ENCODE results near the gene CHN1. TPM values are rescaled to one million over a fixed set of nuclear protein-coding genes. Genes with fewer than 3 reads are reported as not detected.

Gene CHN1
- total RNA-seq, 1 experiment from 2014 or later: 0.37 TPM

GRCh38 chr2:174981331-174981730, 23.9 kb downstream of the CHN1 start:
- Histone ChIP-seq H3K36me3 (ENCODE audit: insufficient read depth, low read length) (no peaks in the 10 kb centered on the region), H3K27ac (ENCODE audit: low read length) (no peak overlapping the region), H3K79me2 (ENCODE audit: low read length) (no peaks in the 10 kb centered on the region), H3K9me2 (replicated peaks; ENCODE audit: insufficient read depth, low read length) (no peaks in the 10 kb centered on the region), H3K9me3 (ENCODE audit: low read length) (no peaks in the 10 kb centered on the region), H3K27me3 (ENCODE audit: low read length) (no peaks in the 10 kb centered on the region), H3K4me2 (ENCODE audit: low read depth, low read length, poor library complexity, severe bottlenecking) (no peak overlapping the region), H3K4me3 (ENCODE audit: low read length) (no peak overlapping the region), H4K20me1 (ENCODE audit: insufficient read depth, low read depth, low read length) (no peaks in the 10 kb centered on the region), H3K9ac (ENCODE audit: low read length) (no peak overlapping the region), H2AFZ (ENCODE audit: low read length) (no peak overlapping the region), H3K4me1 (ENCODE audit: low read length) (no peaks in the 10 kb centered on the region)
- DNase-seq: no peak

GRCh38 chr2:174979996-174980395, 25.2 kb downstream of the CHN1 start:
- no peaks in the 10 kb centered on the region for H3K27me3 ChIP-seq (ENCODE audit: low read length)
- H3K9me3 ChIP-seq (ENCODE audit: low read length): no peaks in the 10 kb centered on the region
- H3K36me3 ChIP-seq (ENCODE audit: insufficient read depth, low read length): no peaks in the 10 kb centered on the region
- H3K4me1 ChIP-seq (ENCODE audit: low read length): no peaks in the 10 kb centered on the region
- no peak overlapping the region for H3K4me2 ChIP-seq (ENCODE audit: low read depth, low read length, poor library complexity, severe bottlenecking)
- no peak overlapping the region for H3K4me3 ChIP-seq (ENCODE audit: low read length)
- H3K79me2 ChIP-seq (ENCODE audit: low read length): no peaks in the 10 kb centered on the region
- DNase-seq: no peak
- no peak overlapping the region for H2AFZ ChIP-seq (ENCODE audit: low read length)
- no peak overlapping the region for H3K27ac ChIP-seq (ENCODE audit: low read length)
- H3K9me2 ChIP-seq (replicated peaks; ENCODE audit: insufficient read depth, low read length): no peaks in the 10 kb centered on the region
- H3K9ac ChIP-seq (ENCODE audit: low read length): no peak overlapping the region
- H4K20me1 ChIP-seq (ENCODE audit: insufficient read depth, low read depth, low read length): no peaks in the 10 kb centered on the region

DNA sequence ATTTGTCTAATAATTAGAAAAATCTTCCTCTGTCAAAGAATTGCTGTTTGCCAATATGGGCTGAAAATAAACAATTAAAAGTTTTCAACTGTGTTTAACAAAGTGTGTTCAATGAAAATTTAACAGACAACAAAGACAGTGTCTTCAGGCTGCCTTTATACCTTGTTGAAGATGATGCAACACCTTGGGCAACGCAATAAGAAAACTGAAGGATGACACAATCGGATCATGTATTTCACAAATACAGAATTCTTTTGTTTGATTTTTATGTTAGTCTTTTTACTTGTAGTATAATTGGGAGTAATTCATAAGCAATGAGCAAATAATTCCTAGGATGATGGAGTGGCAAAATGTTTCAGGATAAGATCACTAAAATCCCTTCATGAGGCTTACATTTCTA, 27.8 kb downstream of the CHN1 start:
- no peak overlapping the region for H3K4me2 ChIP-seq (ENCODE audit: low read depth, low read length, poor library complexity, severe bottlenecking)
- H4K20me1 ChIP-seq (ENCODE audit: insufficient read depth, low read depth, low read length): no peaks in the 10 kb centered on the region
- no peak overlapping the region for H2AFZ ChIP-seq (ENCODE audit: low read length)
- H3K36me3 ChIP-seq (ENCODE audit: insufficient read depth, low read length): no peaks in the 10 kb centered on the region
- H3K79me2 ChIP-seq (ENCODE audit: low read length): no peaks in the 10 kb centered on the region
- no peak overlapping the region for H3K9ac ChIP-seq (ENCODE audit: low read length)
- no peak overlapping the region for H3K27ac ChIP-seq (ENCODE audit: low read length)
- H3K4me1 ChIP-seq (ENCODE audit: low read length): peaks cover 5% of the 10 kb centered on the region
- no peaks in the 10 kb centered on the region for H3K9me3 ChIP-seq (ENCODE audit: low read length)
- no peak for DNase-seq
- H3K27me3 ChIP-seq (ENCODE audit: low read length): no peaks in the 10 kb centered on the region
- H3K9me2 ChIP-seq (replicated peaks; ENCODE audit: insufficient read depth, low read length): no peaks in the 10 kb centered on the region
- no peak overlapping the region for H3K4me3 ChIP-seq (ENCODE audit: low read length)

- no peak overlapping the region for H3K27ac ChIP-seq (ENCODE audit: low read length)
Measured at GRCh38 chr2:174974131-174974530, 31.1 kb downstream of the CHN1 start.

DNA sequence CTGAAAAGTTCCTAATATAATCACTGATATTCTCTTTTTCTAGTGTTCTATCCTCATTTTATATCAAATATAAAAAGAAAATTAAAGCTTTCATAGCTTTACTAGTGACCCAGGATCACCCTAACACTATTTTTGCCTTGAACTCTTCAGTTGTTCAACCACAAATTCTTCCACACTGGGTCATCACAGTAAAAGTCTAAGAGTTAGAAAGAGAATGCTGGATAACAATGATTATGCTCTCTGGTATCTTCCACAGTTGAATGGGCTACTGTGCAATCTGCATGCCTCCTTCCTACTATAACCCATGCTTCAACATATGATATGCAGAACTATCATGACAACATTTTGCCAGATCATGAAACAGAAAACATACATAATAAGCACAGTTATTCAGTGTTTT, 32.3 kb downstream of the CHN1 start:
- H4K20me1 ChIP-seq (ENCODE audit: insufficient read depth, low read depth, low read length): no peaks in the 10 kb centered on the region
- no peak overlapping the region for H3K27ac ChIP-seq (ENCODE audit: low read length)
- H3K4me1 ChIP-seq (ENCODE audit: low read length): peaks cover 5% of the 10 kb centered on the region
- H3K4me3 ChIP-seq (ENCODE audit: low read length): no peak overlapping the region
- H3K4me2 ChIP-seq (ENCODE audit: low read depth, low read length, poor library complexity, severe bottlenecking): no peak overlapping the region
- H2AFZ ChIP-seq (ENCODE audit: low read length): no peak overlapping the region
- DNase-seq: no peak
- H3K27me3 ChIP-seq (ENCODE audit: low read length): no peaks in the 10 kb centered on the region
- H3K9ac ChIP-seq (ENCODE audit: low read length): no peak overlapping the region
- H3K79me2 ChIP-seq (ENCODE audit: low read length): no peaks in the 10 kb centered on the region
- H3K9me2 ChIP-seq (replicated peaks; ENCODE audit: insufficient read depth, low read length): no peaks in the 10 kb centered on the region
- no peaks in the 10 kb centered on the region for H3K9me3 ChIP-seq (ENCODE audit: low read length)
- no peaks in the 10 kb centered on the region for H3K36me3 ChIP-seq (ENCODE audit: insufficient read depth, low read length)

More at GRCh38 chr2:174974131-174974530, 31.1 kb downstream of the CHN1 start:
- no peak overlapping the region for H3K9ac ChIP-seq (ENCODE audit: low read length)
- H2AFZ ChIP-seq (ENCODE audit: low read length): no peak overlapping the region
- no peak for DNase-seq
- no peak overlapping the region for H3K4me2 ChIP-seq (ENCODE audit: low read depth, low read length, poor library complexity, severe bottlenecking)
- H3K27me3 ChIP-seq (ENCODE audit: low read length): no peaks in the 10 kb centered on the region
- H4K20me1 ChIP-seq (ENCODE audit: insufficient read depth, low read depth, low read length): no peaks in the 10 kb centered on the region
- H3K4me3 ChIP-seq (ENCODE audit: low read length): no peak overlapping the region
- H3K79me2 ChIP-seq (ENCODE audit: low read length): no peaks in the 10 kb centered on the region
- no peaks in the 10 kb centered on the region for H3K9me3 ChIP-seq (ENCODE audit: low read length)
- peaks cover 5% of the 10 kb centered on the region for H3K4me1 ChIP-seq (ENCODE audit: low read length)
- no peaks in the 10 kb centered on the region for H3K9me2 ChIP-seq (replicated peaks; ENCODE audit: insufficient read depth, low read length)
- H3K36me3 ChIP-seq (ENCODE audit: insufficient read depth, low read length): no peaks in the 10 kb centered on the region

GRCh38 chr2:174971868-174972781, 33.1 kb downstream of the CHN1 start:
- Histone ChIP-seq H4K20me1 (ENCODE audit: insufficient read depth, low read depth, low read length) (no peaks in the 10 kb centered on the region), H3K27ac (ENCODE audit: low read length) (no peak overlapping the region), H2AFZ (ENCODE audit: low read length) (no peak overlapping the region), H3K79me2 (ENCODE audit: low read length) (no peaks in the 10 kb centered on the region), H3K27me3 (ENCODE audit: low read length) (no peaks in the 10 kb centered on the region), H3K4me2 (ENCODE audit: low read depth, low read length, poor library complexity, severe bottlenecking) (no peak overlapping the region), H3K36me3 (ENCODE audit: insufficient read depth, low read length) (no peaks in the 10 kb centered on the region), H3K4me3 (ENCODE audit: low read length) (no peak overlapping the region), H3K4me1 (ENCODE audit: low read length) (peaks cover 5% of the 10 kb centered on the region), H3K9me3 (ENCODE audit: low read length) (no peaks in the 10 kb centered on the region), H3K9ac (ENCODE audit: low read length) (no peak overlapping the region), H3K9me2 (replicated peaks; ENCODE audit: insufficient read depth, low read length) (no peaks in the 10 kb centered on the region)
- DNase-seq: no peak

DNA sequence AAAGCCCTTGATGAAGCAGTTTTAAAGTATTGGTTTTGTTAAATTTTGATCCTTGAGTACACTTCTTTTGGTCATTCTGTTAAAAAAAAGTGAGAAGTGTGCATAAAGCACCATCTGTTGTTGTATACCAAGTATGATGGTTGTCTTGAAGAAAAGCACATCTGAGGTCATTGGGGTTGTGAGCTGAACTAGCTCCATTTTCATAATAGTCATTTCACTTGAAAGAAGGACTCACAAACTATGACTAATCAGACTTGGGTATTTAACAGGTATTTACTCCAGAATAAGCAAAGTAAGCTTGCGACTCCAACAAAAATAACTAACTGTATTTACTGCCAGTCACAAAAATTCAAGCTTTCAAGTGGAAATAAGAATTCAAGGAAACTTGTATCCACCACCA, 35.1 kb downstream of the CHN1 start:
- no peak overlapping the region for H2AFZ ChIP-seq (ENCODE audit: low read length)
- no peak overlapping the region for H3K9ac ChIP-seq (ENCODE audit: low read length)
- H3K27me3 ChIP-seq (ENCODE audit: low read length): no peaks in the 10 kb centered on the region
- H3K9me2 ChIP-seq (replicated peaks; ENCODE audit: insufficient read depth, low read length): no peaks in the 10 kb centered on the region
- H3K4me2 ChIP-seq (ENCODE audit: low read depth, low read length, poor library complexity, severe bottlenecking): no peak overlapping the region
- no peaks in the 10 kb centered on the region for H4K20me1 ChIP-seq (ENCODE audit: insufficient read depth, low read depth, low read length)
- H3K79me2 ChIP-seq (ENCODE audit: low read length): no peaks in the 10 kb centered on the region
- no peak for DNase-seq
- H3K27ac ChIP-seq (ENCODE audit: low read length): no peak overlapping the region
- no peaks in the 10 kb centered on the region for H3K9me3 ChIP-seq (ENCODE audit: low read length)
- peaks cover 5% of the 10 kb centered on the region for H3K4me1 ChIP-seq (ENCODE audit: low read length)
- no peak overlapping the region for H3K4me3 ChIP-seq (ENCODE audit: low read length)
- H3K36me3 ChIP-seq (ENCODE audit: insufficient read depth, low read length): no peaks in the 10 kb centered on the region

DNA sequence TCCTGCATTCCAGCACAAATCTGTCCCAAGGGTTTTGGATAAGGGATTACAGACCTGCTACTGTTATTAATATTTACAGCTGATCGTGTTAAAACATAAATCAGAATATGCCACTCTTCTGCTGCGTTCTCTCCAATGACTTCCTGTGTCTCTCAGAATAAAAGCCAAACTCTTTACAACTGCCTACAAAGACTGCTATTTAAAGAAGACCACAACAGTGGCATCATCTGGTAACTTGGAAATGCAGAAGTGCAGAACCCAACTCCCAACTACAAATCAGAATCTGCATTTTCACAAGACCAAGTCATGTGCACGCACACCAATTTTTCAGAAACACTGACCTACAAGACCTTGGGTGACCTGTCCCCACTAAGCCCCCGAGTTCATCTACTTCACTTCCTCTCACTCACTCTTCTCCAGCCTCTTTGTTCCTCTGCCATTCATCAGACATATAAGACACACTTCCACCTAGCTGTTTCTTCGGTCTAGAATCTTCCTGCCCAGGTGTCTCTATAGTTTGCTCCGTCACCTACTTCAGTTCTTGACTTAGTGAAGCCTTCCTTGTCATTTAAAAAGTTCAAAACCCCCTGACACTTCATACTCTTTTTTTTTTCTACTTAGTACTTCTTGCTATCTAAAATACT, 36.0 kb downstream of the CHN1 start:
- Histone ChIP-seq H4K20me1 (ENCODE audit: insufficient read depth, low read depth, low read length) (no peaks in the 10 kb centered on the region), H3K27me3 (ENCODE audit: low read length) (no peaks in the 10 kb centered on the region), H3K9ac (ENCODE audit: low read length) (no peak overlapping the region)

More for the DNA sequence above, 36.0 kb downstream of the CHN1 start:
- H3K79me2 ChIP-seq (ENCODE audit: low read length): no peaks in the 10 kb centered on the region
- no peaks in the 10 kb centered on the region for H3K9me3 ChIP-seq (ENCODE audit: low read length)
- peaks cover 5% of the 10 kb centered on the region for H3K4me1 ChIP-seq (ENCODE audit: low read length)
- no peak overlapping the region for H3K27ac ChIP-seq (ENCODE audit: low read length)
- DNase-seq: no peak
- no peaks in the 10 kb centered on the region for H3K36me3 ChIP-seq (ENCODE audit: insufficient read depth, low read length)
- no peak overlapping the region for H2AFZ ChIP-seq (ENCODE audit: low read length)
- no peak overlapping the region for H3K4me3 ChIP-seq (ENCODE audit: low read length)
- H3K4me2 ChIP-seq (ENCODE audit: low read depth, low read length, poor library complexity, severe bottlenecking): no peak overlapping the region
- H3K9me2 ChIP-seq (replicated peaks; ENCODE audit: insufficient read depth, low read length): no peaks in the 10 kb centered on the region

Data from Karpas-422 (cell line).